ENCODE measurements around the gene CA12.

GRCh38 chr15:63411866-63412265 lies 30.2 kb upstream of the CA12 start:
- no peak for TF ChIP-seq CTCF (IDR thresholded peaks at IDR 0.05; ENCODE audit: borderline replicate concordance, extremely low read depth, low read length, poor library complexity, severe bottlenecking)
- no peak for TF ChIP-seq EZH2 (IDR thresholded peaks at IDR 0.05; ENCODE audit: borderline replicate concordance, low read depth, low read length, severe bottlenecking)

Measured in DND-41 (cell line).